Neural cell (in vitro differentiated cells): Measurements from ENCODE around the gene CBL. TPM values are rescaled to one million over a fixed set of nuclear protein-coding genes. Genes with fewer than 3 reads are reported as not detected.

ENCODE experiments used
- H2AFZ ChIP-seq: fragments of 200-600, 300-800 bp; sonication (generic), shearing (Covaris generic); 2 replicates; pipeline ENCODE4 v1.6.0; 2014; ENCODE audit warnings: low read depth, mild to moderate bottlenecking, antibody characterized with exemption, low read length, moderate library complexity
- H3F3A ChIP-seq: fragments of 200-600 bp; shearing (Covaris generic); 2 replicates; pipeline ENCODE4 v1.6.1; 2016; ENCODE audit warnings: mild to moderate bottlenecking, moderate library complexity, mixed read lengths, antibody characterized with exemption, low read length; ENCODE audit not compliant: insufficient read depth, poor library complexity, severe bottlenecking
- H3K27ac ChIP-seq: fragments of 200-600, 300-800 bp; sonication (generic), shearing (Covaris generic); 2 replicates; pipeline ENCODE4 v1.5.1; 2014; ENCODE audit warnings: mild to moderate bottlenecking, low read length, moderate library complexity
- H3K27me3 ChIP-seq: fragments of 300-800, 200-600 bp; sonication (generic), shearing (Covaris generic); 2 replicates; pipeline ENCODE4 v1.6.0; 2014; ENCODE audit warnings: mild to moderate bottlenecking, low read depth, low read length, moderate library complexity; ENCODE audit not compliant: insufficient read depth
- H3K36me3 ChIP-seq: fragments of 300-800, 200-600 bp; sonication (generic), shearing (Covaris generic); 2 replicates; pipeline ENCODE4 v1.5.1; 2014; ENCODE audit warnings: mild to moderate bottlenecking, antibody characterized with exemption, low read length, moderate library complexity; ENCODE audit not compliant: insufficient read depth
- H3K4me2 ChIP-seq: fragments of 300-800, 200-600 bp; sonication (generic), shearing (Covaris generic); 2 replicates; pipeline ENCODE4 v1.6.0; 2014; ENCODE audit warnings: mild to moderate bottlenecking, low read length
- H3K4me3 ChIP-seq: fragments of 300-800, 200-600 bp; sonication (generic), shearing (Covaris generic); 2 replicates; pipeline ENCODE4 v1.5.1; 2014; ENCODE audit warnings: mild to moderate bottlenecking, low read length, moderate library complexity
- H3K79me2 ChIP-seq: fragments of 200-600 bp; shearing (Covaris generic); replicated peaks from 2 replicates; pipeline ENCODE4 v1.6.0; 2014; ENCODE audit warnings: mild to moderate bottlenecking, low read length, moderate library complexity; ENCODE audit not compliant: insufficient read depth
- H3K9ac ChIP-seq: fragments of 300-800, 200-600 bp; sonication (generic), shearing (Covaris generic); 2 replicates; pipeline ENCODE4 v1.6.1; 2016; ENCODE audit warnings: mild to moderate bottlenecking, low read length, mixed read lengths
- H3K9me2 ChIP-seq: fragments of 200-600 bp; shearing (Covaris generic); 2 replicates; pipeline ENCODE4 v1.6.1; 2016; ENCODE audit warnings: mild to moderate bottlenecking, low read length, mixed read lengths; ENCODE audit not compliant: insufficient read depth
- H3K9me3 ChIP-seq: fragments of 200-600, 300-800 bp; sonication (generic), shearing (Covaris generic); 2 replicates; pipeline ENCODE4 v1.6.1; 2016; ENCODE audit warnings: mild to moderate bottlenecking, mixed run types, low read length, moderate library complexity, mixed read lengths
- H4K20me1 ChIP-seq: fragments of 200-600 bp; shearing (Covaris generic); 2 replicates; pipeline ENCODE4 v1.6.1; 2016; ENCODE audit warnings: mild to moderate bottlenecking, mixed run types; ENCODE audit not compliant: insufficient read depth
- EP300 ChIP-seq: fragments of 450-650 bp; conservative IDR thresholded peaks from 2 replicates; pipeline ENCODE4 v1.6.1; 2014; ENCODE audit warnings: antibody characterized with exemption, mild to moderate bottlenecking, moderate library complexity; ENCODE audit not compliant: poor library complexity, severe bottlenecking
- EZH2 ChIP-seq: fragments of 200-600, 300-800 bp; shearing (Covaris generic), sonication (generic); IDR thresholded peaks from 2 replicates; pipeline ENCODE4 v1.6.1; 2014; ENCODE audit warnings: antibody characterized with exemption, low read length, borderline replicate concordance, mild to moderate bottlenecking; ENCODE audit not compliant: insufficient read depth, poor library complexity, severe bottlenecking
- MXI1 ChIP-seq: fragments of 450-650 bp; conservative IDR thresholded peaks from 2 replicates; pipeline ENCODE4 v1.6.1; 2014; ENCODE audit warnings: antibody characterized with exemption, mild to moderate bottlenecking; ENCODE audit not compliant: poor library complexity, severe bottlenecking
- POLR2AphosphoS5 ChIP-seq: IDR thresholded peaks from 2 replicates; pipeline ENCODE4 v1.6.1; 2012
- RAD21 ChIP-seq: fragments of 450-650 bp; conservative IDR thresholded peaks from 2 replicates; pipeline ENCODE4 v1.6.1; 2014; ENCODE audit warnings: antibody characterized with exemption, mild to moderate bottlenecking, moderate library complexity
- SMC3 ChIP-seq: fragments of 450-650 bp; conservative IDR thresholded peaks from 2 replicates; pipeline ENCODE4 v1.6.1; 2014; ENCODE audit warnings: antibody characterized with exemption, mild to moderate bottlenecking, moderate library complexity; ENCODE audit not compliant: poor library complexity
- TAF1 ChIP-seq: IDR thresholded peaks from 2 replicates; pipeline ENCODE4 v1.6.1; 2012; ENCODE audit warnings: low read depth
- polyA plus RNA-seq: library from polyadenylated mRNA; depleted of rRNA; stranded (reverse); fragments of >200 nt; gene quantifications from 2 replicates; pipeline ENCODE4 v1.2.3, GENCODE V29; 2014
- TF ChIP-seq, protein P1 (sequence below): fragments of 450-650 bp; IDR thresholded peaks from 2 replicates; pipeline ENCODE4 v1.5.1; 2014; ENCODE audit warnings: antibody characterized with exemption, mild to moderate bottlenecking, moderate library complexity; ENCODE audit not compliant: poor library complexity, severe bottlenecking
- TF ChIP-seq, protein P2 (sequence below): IDR thresholded peaks from 2 replicates; pipeline ENCODE4 v1.6.1; 2012; ENCODE audit warnings: borderline replicate concordance

The CBL gene
- polyA plus RNA-seq, 1 donor from 2014 or later = 10.5 TPM

DNA sequence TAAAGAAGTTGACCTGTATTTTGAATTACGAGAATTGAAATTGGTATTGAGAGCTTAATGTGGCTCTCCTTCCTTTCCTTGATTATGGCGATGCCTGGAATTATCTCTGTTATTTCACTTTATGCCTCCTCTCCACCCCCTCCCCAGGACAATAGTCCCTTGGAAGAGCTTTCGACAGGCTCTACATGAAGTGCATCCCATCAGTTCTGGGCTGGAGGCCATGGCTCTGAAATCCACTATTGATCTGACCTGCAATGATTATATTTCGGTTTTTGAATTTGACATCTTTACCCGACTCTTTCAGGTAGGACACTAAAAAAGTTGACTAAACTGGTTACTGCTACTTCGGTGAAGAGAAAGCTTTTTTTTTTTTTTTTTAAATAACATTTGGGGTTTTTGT lies 67.6 kb downstream of the CBL start:
- no peaks in the 10 kb centered on the region for H3K9me2 ChIP-seq
- H3K27me3 ChIP-seq = no peaks in the 10 kb centered on the region
- no peaks in the 10 kb centered on the region for H3F3A ChIP-seq
- H4K20me1 ChIP-seq = no peaks in the 10 kb centered on the region
- no peaks in the 10 kb centered on the region for H3K79me2 ChIP-seq
- TF ChIP-seq, protein P1, sequence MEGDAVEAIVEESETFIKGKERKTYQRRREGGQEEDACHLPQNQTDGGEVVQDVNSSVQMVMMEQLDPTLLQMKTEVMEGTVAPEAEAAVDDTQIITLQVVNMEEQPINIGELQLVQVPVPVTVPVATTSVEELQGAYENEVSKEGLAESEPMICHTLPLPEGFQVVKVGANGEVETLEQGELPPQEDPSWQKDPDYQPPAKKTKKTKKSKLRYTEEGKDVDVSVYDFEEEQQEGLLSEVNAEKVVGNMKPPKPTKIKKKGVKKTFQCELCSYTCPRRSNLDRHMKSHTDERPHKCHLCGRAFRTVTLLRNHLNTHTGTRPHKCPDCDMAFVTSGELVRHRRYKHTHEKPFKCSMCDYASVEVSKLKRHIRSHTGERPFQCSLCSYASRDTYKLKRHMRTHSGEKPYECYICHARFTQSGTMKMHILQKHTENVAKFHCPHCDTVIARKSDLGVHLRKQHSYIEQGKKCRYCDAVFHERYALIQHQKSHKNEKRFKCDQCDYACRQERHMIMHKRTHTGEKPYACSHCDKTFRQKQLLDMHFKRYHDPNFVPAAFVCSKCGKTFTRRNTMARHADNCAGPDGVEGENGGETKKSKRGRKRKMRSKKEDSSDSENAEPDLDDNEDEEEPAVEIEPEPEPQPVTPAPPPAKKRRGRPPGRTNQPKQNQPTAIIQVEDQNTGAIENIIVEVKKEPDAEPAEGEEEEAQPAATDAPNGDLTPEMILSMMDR = no peak
- TF ChIP-seq TAF1 (no peak), MXI1 (no peak), EZH2 (no peak), RAD21 (no peak), EP300 (no peak), SMC3 (no peak), POLR2AphosphoS5 (no peak)
- TF ChIP-seq, protein P2, sequence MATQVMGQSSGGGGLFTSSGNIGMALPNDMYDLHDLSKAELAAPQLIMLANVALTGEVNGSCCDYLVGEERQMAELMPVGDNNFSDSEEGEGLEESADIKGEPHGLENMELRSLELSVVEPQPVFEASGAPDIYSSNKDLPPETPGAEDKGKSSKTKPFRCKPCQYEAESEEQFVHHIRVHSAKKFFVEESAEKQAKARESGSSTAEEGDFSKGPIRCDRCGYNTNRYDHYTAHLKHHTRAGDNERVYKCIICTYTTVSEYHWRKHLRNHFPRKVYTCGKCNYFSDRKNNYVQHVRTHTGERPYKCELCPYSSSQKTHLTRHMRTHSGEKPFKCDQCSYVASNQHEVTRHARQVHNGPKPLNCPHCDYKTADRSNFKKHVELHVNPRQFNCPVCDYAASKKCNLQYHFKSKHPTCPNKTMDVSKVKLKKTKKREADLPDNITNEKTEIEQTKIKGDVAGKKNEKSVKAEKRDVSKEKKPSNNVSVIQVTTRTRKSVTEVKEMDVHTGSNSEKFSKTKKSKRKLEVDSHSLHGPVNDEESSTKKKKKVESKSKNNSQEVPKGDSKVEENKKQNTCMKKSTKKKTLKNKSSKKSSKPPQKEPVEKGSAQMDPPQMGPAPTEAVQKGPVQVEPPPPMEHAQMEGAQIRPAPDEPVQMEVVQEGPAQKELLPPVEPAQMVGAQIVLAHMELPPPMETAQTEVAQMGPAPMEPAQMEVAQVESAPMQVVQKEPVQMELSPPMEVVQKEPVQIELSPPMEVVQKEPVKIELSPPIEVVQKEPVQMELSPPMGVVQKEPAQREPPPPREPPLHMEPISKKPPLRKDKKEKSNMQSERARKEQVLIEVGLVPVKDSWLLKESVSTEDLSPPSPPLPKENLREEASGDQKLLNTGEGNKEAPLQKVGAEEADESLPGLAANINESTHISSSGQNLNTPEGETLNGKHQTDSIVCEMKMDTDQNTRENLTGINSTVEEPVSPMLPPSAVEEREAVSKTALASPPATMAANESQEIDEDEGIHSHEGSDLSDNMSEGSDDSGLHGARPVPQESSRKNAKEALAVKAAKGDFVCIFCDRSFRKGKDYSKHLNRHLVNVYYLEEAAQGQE = no peak
- no peak overlapping the region for H3K4me3 ChIP-seq
- no peak overlapping the region for H2AFZ ChIP-seq
- H3K4me2 ChIP-seq = no peak overlapping the region
- H3K9ac ChIP-seq = no peak overlapping the region
- H3K36me3 ChIP-seq = peaks cover 19% of the 10 kb centered on the region
- no peaks in the 10 kb centered on the region for H3K9me3 ChIP-seq
- no peak overlapping the region for H3K27ac ChIP-seq

DNA sequence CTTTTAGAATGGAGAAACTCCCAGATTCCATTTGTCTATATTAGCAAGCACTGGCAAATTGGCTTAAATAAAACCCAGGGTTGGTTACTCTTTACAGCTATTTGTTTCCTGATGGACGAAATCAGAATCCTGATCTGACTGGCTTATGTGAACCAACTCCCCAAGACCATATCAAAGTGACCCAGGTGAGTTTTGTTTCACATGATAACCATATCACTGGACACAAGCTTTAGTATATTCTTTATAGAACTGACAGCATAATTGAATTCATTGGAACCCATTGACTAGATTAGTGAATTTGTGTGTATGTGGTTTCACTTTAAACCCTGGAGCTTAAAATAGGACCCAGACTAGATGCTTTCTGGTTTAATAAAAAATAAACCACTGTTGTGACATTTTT lies 71.5 kb downstream of the CBL start:
- H3K4me3 ChIP-seq = no peak overlapping the region
- H3K36me3 ChIP-seq = peaks cover 21% of the 10 kb centered on the region
- H3K27me3 ChIP-seq = no peaks in the 10 kb centered on the region

More for the DNA sequence above, 71.5 kb downstream of the CBL start:
- no peaks in the 10 kb centered on the region for H3F3A ChIP-seq
- H3K9me3 ChIP-seq = no peaks in the 10 kb centered on the region
- H3K9me2 ChIP-seq = no peaks in the 10 kb centered on the region
- no peaks in the 10 kb centered on the region for H4K20me1 ChIP-seq
- no peaks in the 10 kb centered on the region for H3K79me2 ChIP-seq
- H3K27ac ChIP-seq = no peak overlapping the region
- H3K4me2 ChIP-seq = no peak overlapping the region
- H3K9ac ChIP-seq = no peak overlapping the region
- no peak overlapping the region for H2AFZ ChIP-seq
- TF ChIP-seq POLR2AphosphoS5 (no peak), EP300 (no peak), TAF1 (no peak), RAD21 (no peak), EZH2 (no peak), MXI1 (no peak), SMC3 (no peak)
- TF ChIP-seq, protein P1 = no peak
- TF ChIP-seq, protein P2 = no peak
